ENCODE measurements around the gene CD69. TPM values are rescaled to one million over a fixed set of nuclear protein-coding genes. Genes with fewer than 3 reads are reported as not detected.

CD69 gene
- total RNA-seq, 1 experiment from 2014 or later: not detected

DNA sequence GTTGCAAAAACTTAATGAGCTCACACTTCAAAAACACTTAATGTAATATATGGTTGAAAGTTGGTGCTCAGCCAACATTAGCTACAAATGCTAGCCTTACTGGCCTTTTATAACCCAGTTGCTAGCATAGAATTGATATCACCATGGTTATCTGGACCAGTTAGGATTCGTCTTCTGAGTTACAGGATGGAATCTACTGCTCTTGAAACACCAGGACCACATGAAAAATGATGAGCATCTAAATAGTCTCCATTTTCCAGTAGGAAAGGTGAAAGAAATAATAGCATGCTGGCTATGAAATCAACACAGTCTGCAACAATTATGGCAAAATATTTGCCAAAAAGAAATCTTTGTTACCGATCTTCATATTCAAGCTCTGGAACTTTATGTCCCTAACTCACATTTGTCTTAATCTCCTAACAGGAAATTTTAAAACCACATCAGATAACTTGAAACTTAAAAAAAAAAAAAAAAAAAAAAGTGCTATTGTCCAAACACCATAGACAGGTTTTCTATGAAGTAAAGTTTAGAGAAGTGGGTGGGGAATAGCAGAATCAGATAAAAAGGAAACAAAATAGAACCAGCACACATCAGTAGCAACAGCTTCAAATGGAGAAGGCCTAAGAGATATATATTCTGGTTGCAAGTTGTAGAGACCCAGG lies 12.6 kb upstream of the CD69 start:
- no peak overlapping the region for H2BK20ac ChIP-seq (ENCODE audit: low read depth, low read length, poor library complexity, severe bottlenecking)
- no peak overlapping the region for H2BK15ac ChIP-seq (ENCODE audit: low read depth, low read length)
- no peak overlapping the region for H2AFZ ChIP-seq (ENCODE audit: low read length)
- no peaks in the 10 kb centered on the region for H4K20me1 ChIP-seq (ENCODE audit: control insufficient read depth, insufficient read depth, insufficient read length)
- H3K23ac ChIP-seq (ENCODE audit: insufficient read length, low read depth, low read length): no peak overlapping the region
- H4K5ac ChIP-seq (ENCODE audit: insufficient read length, low read depth, low read length): no peak overlapping the region
- H2BK120ac ChIP-seq (ENCODE audit: low read depth, low read length, poor library complexity, severe bottlenecking): no peak overlapping the region
- no peaks in the 10 kb centered on the region for H3K79me2 ChIP-seq (ENCODE audit: insufficient read depth, low read length)
- H3K4me2 ChIP-seq (ENCODE audit: insufficient read depth, insufficient read length, low read length): no peak overlapping the region
- no peaks in the 10 kb centered on the region for H3K23me2 ChIP-seq (ENCODE audit: insufficient read length, low read depth, low read length, poor library complexity, severe bottlenecking)
- H3K27me3 Mint-ChIP-seq (ENCODE audit: low read depth): no peaks in the 10 kb centered on the region
- no peak overlapping the region for H4K8ac ChIP-seq (replicated peaks; ENCODE audit: insufficient read length, low read depth, low read length)
- no peak overlapping the region for H2BK12ac ChIP-seq (ENCODE audit: insufficient read length, low read depth, low read length)
- no peak overlapping the region for H3K4ac ChIP-seq (ENCODE audit: low read depth, low read length)
- H3K27ac Mint-ChIP-seq: no peak overlapping the region
- H3K36me3 Mint-ChIP-seq (ENCODE audit: insufficient read depth in 1 of 3, low read depth in 3 of 3): no peaks in the 10 kb centered on the region; a peak in 1 of 7 replicates
- H3K18ac ChIP-seq (ENCODE audit: insufficient read length, low read depth, low read length): no peak overlapping the region
- no peak overlapping the region for H3K14ac ChIP-seq (ENCODE audit: insufficient read depth, low read length)
- H3K9ac ChIP-seq (ENCODE audit: extremely low read depth, insufficient read length, low read length): no peak overlapping the region
- no peak overlapping the region for H3T11ph ChIP-seq (ENCODE audit: low read length)
- no peak overlapping the region for H3K4me3 Mint-ChIP-seq
- no peak for DNase-seq
- peaks cover 25 to 31% of the 10 kb centered on the region in 2 experiments for H3K4me1 Mint-ChIP-seq
- H3K4me1 ChIP-seq (ENCODE audit: insufficient read depth, low read length): peaks cover 2% of the 10 kb centered on the region; the same call in 1 of the 2 replicates
- H3K56ac ChIP-seq (ENCODE audit: insufficient read length, low read depth, low read length): no peak overlapping the region
- no CpG with 5 or more reads among the region's 2 CpGs for WGBS (ENCODE audit: extremely low coverage, insufficient read length, low lambda C conversion rate)
- H3K27ac ChIP-seq (ENCODE audit: insufficient read length, low read depth, low read length): no peak overlapping the region
- no peak overlapping the region for H4K91ac ChIP-seq (ENCODE audit: insufficient read length, low read depth, low read length)
- H3K9me3 ChIP-seq (ENCODE audit: control insufficient read depth, low read depth, low read length): no peaks in the 10 kb centered on the region
- H2BK5ac ChIP-seq (ENCODE audit: insufficient read length, low read length): no peak overlapping the region
- H3K79me1 ChIP-seq (ENCODE audit: insufficient read depth, low read depth, low read length, poor library complexity, severe bottlenecking): no peaks in the 10 kb centered on the region
- H2AK5ac ChIP-seq (ENCODE audit: insufficient read length, low read length): no peak overlapping the region
- TF ChIP-seq, protein P1, sequence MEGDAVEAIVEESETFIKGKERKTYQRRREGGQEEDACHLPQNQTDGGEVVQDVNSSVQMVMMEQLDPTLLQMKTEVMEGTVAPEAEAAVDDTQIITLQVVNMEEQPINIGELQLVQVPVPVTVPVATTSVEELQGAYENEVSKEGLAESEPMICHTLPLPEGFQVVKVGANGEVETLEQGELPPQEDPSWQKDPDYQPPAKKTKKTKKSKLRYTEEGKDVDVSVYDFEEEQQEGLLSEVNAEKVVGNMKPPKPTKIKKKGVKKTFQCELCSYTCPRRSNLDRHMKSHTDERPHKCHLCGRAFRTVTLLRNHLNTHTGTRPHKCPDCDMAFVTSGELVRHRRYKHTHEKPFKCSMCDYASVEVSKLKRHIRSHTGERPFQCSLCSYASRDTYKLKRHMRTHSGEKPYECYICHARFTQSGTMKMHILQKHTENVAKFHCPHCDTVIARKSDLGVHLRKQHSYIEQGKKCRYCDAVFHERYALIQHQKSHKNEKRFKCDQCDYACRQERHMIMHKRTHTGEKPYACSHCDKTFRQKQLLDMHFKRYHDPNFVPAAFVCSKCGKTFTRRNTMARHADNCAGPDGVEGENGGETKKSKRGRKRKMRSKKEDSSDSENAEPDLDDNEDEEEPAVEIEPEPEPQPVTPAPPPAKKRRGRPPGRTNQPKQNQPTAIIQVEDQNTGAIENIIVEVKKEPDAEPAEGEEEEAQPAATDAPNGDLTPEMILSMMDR (conservative IDR thresholded peaks at IDR 0.05): no peak
- H3K27me3 ChIP-seq (ENCODE audit: insufficient read depth, low read length): no peaks in the 10 kb centered on the region
- no peaks in the 10 kb centered on the region for H3K9me3 Mint-ChIP-seq

Measured in H9 (cell line).